GM18870 (cell line): ENCODE measurements around the gene MZT2B.
"Not testable (repeated sequence)": the region's sequence is repeated elsewhere in the genome, so short reads cannot be mapped to it uniquely, and the experiment has no call there.

Source experiments
- ATAC-seq: cut with Tn5 transposase; IDR thresholded peaks from one replicate; pipeline ENCODE4 v1.9.1; 2021; ENCODE audit warnings: moderate library complexity; ENCODE audit not compliant: unreplicated experiment

The MZT2B gene

GRCh38 chr2:130152136-130152815 lies 29.8 kb upstream of the MZT2B start:
- not testable (repeated sequence) for ATAC-seq

GRCh38 chr2:130152816-130153595 lies 29.1 kb upstream of the MZT2B start:
- ATAC-seq: no peak

- not testable (repeated sequence) for ATAC-seq
Observed at GRCh38 chr2:130153721-130154422, 28.2 kb upstream of the MZT2B start.

GRCh38 chr2:130154423-130154770 lies 27.7 kb upstream of the MZT2B start:
- ATAC-seq: not testable (repeated sequence)

GRCh38 chr2:130154773-130155765 lies 27.0 kb upstream of the MZT2B start:
- ATAC-seq: no peak

- not testable (repeated sequence) for ATAC-seq
Observed at GRCh38 chr2:130155956-130156623, 26.0 kb upstream of the MZT2B start.

- no peak for ATAC-seq
Observed at GRCh38 chr2:130156624-130157004, 25.4 kb upstream of the MZT2B start.

GRCh38 chr2:130157354-130157753 lies 24.7 kb upstream of the MZT2B start:
- ATAC-seq: peak; percentile 30

- ATAC-seq: peak; percentile 91
Observed at GRCh38 chr2:130157825-130158514, 24.1 kb upstream of the MZT2B start.

GRCh38 chr2:130158631-130159030 lies 23.4 kb upstream of the MZT2B start:
- ATAC-seq: no peak

GRCh38 chr2:130159376-130159775 lies 22.7 kb upstream of the MZT2B start:
- not testable (repeated sequence) for ATAC-seq

- ATAC-seq: no peak
Observed at GRCh38 chr2:130160131-130160530, 21.9 kb upstream of the MZT2B start.

- ATAC-seq: not testable (repeated sequence)
Observed at GRCh38 chr2:130160838-130161705, 21.0 kb upstream of the MZT2B start.

GRCh38 chr2:130162486-130162885 lies 19.6 kb upstream of the MZT2B start:
- ATAC-seq: not testable (repeated sequence)

GRCh38 chr2:130162968-130163367 lies 19.1 kb upstream of the MZT2B start:
- no peak for ATAC-seq

- ATAC-seq: no peak
Observed at GRCh38 chr2:130165293-130166016, 16.6 kb upstream of the MZT2B start.

GRCh38 chr2:130166611-130167010 lies 15.5 kb upstream of the MZT2B start:
- ATAC-seq: not testable (repeated sequence)

GRCh38 chr2:130169163-130169562 lies 12.9 kb upstream of the MZT2B start:
- ATAC-seq: not testable (repeated sequence)
